HT-29 (cell line): ENCODE results near the gene ATP5PF. TPM values are rescaled to one million over a fixed set of nuclear protein-coding genes. Genes with fewer than 3 reads are reported as not detected.
"Not testable (repeated sequence)": the region's sequence is repeated elsewhere in the genome, so short reads cannot be mapped to it uniquely, and the experiment has no call there.

ENCODE experiments used
- DNase-seq: peaks from one replicate; pipeline ENCODE4 v3.0.0-alpha.2; 2015; ENCODE audit warnings: low spot score
- total RNA-seq: library from RNA; depleted of rRNA; stranded (reverse); fragments of >200 nt; shearing (Covaris generic); gene quantifications from 2 replicates; pipeline ENCODE4 v1.2.3, GENCODE V29; 2014; rRNA removed

ATP5PF gene, protein sequence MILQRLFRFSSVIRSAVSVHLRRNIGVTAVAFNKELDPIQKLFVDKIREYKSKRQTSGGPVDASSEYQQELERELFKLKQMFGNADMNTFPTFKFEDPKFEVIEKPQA
- total RNA-seq = 34.5 and 46.0 TPM in 2 replicates

DNA sequence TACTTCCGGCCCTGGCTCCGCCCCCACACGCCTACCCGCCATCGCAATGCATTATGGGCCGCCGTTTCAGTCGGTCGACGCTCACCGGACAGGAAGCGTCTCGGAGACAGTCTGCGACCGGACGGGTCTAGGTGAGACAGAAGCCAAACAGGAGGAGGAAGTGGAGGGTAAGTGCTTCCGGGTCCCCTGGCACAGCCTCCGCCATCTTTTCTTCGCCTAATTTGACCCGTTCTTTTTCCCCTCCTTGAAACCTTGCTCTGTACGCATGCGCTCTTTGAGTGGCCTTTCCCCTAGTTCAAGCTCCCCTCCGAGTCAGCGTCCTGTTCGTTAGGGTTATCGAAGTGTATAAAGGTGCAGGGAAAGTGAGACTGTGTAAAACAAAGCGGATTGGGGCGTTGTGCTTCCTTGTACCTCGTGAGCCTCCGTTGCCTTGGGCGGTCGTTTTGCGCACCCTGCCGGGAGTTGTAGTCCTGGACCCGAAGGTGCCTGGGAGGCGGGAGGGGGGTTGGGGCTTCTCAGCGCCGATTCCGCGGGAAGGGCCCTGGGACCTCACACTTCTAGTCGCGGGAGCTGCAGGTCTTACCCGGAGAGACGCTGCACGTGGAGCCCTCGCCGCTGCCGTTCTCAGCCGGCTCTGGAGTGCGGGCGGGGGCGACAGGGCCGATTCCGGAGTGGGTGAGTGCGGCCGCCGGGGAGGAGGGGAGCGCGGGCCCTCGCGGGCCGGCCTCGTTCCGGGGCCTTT is at the start of gene ATP5PF, which contains the start of gene GABPA:
Gene ATP5PF, minus strand, starts transcription at position 1 of the 742 bp plus-strand sequence. CDS start 5,110 bp downstream, outside the sequence.
Gene GABPA, plus strand, starts transcription at position 69 of the 742 bp plus-strand sequence. CDS start 6,627 bp downstream, outside the sequence.
- DNase-seq = peak; percentile 93

DNA sequence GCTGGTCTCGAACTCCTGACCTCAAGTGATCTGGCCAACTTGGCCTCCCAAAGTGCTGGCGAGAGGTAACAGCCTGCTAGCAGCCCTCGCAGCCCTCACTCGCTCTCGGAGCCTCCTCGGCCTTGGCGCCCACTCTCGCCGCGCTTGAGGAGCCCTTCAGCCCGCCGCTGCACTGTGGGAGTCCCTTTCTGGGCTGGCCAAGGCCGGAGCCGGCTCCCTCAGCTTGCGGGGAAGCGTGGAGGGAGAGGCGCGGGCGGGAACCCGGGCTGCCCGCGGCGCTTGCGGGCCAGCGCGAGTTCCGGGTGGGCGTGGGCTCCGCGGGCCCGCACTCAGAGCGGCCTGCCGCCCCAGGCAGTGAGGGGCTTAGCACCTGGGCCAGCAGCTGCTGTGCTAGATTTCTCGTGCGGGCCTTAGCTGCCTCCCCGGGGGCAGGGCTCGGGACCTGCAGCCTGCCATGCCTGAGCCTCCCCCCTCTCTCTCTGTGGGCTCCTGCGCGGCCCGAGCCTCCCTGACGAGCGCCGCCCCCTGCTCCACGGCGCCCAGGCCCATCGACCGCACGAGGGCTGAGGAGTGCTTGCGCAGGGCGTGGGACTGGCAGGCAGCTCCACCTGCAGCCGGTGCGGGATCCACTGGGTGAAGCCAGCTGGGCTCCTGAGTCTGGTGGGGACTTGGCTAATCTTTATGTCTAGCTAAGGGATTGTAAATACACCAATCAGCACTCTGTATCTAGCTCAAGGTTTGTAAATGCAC is 43.6 kb upstream of the ATP5PF start:
- DNase-seq = not testable (repeated sequence)

DNA sequence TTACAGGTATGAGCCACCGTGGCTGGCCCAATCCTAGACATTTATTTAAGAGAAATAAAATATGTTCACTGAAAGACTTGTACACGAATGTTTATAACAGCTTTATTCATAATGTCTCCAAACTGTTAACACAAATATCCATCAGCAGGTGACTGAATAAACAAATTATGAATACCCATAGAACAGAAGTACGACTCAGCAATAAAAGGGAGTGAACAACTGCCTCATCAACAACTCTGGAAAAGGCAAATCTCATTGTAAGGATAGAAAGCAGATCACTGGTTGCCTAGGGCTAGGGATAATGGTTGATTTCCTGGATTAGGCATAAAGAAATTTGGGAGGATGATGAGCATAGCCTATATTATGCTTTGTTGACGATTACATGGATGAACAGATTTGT is 41.7 kb upstream of the ATP5PF start:
- no peak for DNase-seq

DNA sequence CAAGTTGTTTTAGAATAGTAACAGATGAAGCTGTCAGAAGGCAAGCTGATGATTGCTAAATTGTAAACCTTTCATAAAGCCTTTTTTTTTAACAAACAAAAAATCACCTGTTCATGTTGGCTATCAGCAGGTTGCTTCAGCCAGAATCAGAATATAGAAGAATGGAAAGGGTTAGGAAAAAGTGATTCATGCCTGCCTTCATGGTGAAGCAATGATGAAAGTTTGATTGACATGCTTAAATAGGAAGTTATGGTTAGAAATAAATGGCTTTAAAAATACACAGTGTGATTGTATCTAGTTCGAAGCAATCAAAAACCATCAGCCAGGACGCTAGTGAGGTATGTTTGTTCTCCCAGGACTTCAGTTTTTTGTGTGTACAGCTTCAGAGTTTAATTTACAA is 38.0 kb upstream of the ATP5PF start:
- no peak for DNase-seq

DNA sequence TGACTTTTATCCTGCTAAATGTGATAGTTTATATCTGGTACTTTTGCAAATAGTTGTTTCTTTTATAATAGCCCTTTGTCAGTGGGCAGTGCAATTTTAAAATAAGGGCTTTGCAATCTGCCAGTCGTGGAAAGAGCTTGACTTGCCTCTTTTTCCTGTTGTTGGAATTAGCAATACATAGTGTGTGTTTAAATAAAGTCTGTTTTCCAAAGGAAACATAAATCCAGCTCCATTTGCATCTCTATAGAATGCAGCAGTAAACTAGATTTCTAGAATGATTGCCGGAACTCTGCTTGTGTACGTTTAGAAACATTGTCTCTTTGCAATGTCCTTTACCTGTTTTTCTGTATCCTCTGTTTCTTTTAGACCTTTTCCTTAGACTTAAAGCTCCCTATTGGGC is 33.2 kb upstream of the ATP5PF start:
- DNase-seq = no peak

DNA sequence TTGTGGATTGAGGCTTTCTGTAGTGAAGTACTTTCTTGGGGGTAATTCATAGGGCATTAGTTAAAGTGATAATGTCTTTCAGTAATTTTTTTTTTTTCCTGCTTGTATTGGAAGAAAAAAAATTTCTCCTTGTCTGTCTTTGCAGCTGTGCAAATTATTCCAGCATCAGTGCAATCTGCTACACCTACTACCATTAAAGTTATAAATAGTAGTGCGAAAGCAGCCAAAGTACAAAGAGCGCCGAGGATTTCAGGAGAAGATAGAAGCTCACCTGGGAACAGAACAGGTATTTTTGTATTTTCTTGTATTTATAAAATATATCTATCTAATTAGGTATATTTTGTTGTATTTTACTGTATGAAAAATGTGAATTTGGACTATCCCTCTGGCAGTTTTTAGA is 29.4 kb upstream of the ATP5PF start:
- DNase-seq = no peak

DNA sequence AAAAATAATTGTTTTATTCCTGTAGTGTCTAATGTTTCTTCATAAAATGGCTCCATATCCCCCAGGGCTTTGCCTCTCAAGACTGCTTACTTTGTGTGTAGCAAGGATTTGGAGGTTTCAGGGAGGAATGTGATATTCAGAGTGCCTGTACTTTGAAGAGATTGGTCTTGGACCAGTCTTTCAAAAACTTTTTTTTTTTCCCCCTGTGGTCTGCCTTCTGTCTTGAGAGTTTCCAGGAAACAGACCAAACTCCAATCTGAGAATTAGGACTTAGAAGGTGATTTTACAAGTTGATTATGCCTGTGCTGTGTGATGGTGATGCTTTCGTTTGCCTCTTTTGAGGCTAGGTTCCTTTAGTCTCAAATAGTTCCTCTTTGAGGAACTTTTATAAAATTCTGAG is 26.0 kb upstream of the ATP5PF start:
- no peak for DNase-seq

DNA sequence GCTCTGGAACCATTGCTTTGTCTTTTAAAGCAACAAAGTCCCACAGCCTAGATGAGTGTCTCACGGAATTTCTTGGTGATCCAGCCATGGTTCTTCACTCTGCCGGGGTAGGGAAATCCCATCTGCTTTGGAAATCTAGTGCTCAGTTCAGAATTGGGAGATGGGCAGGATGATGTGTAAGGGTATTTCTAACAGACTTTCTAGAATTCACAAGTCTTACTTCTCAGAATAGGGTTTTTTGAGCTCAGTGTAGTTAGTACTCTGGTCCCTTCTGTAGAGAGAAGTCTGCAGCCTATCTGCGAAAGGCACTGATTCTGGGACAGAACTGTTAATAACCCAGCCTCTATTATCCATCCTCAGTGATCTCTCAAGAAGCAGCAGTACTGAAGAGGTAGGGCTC is 25.4 kb upstream of the ATP5PF start:
- DNase-seq = no peak

DNA sequence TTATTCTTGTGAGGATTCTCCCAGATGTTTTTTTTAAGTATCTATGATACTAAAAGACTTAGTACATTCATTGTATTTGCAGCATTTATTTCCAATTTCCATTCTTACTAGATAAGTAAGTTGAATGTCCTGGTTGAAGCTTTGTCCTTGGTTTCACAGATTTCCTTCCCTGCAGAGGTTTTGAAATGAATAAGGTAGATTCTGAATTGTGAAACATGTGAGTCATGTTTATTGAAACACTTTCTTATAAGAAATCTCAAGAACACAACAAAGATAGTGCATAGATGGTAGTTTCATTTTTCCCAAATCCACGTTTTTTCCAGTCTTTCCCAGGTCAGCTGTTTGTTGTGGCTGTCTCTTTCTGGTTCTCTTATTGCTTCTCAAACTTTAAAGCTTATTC is 24.9 kb upstream of the ATP5PF start:
- DNase-seq = no peak

DNA sequence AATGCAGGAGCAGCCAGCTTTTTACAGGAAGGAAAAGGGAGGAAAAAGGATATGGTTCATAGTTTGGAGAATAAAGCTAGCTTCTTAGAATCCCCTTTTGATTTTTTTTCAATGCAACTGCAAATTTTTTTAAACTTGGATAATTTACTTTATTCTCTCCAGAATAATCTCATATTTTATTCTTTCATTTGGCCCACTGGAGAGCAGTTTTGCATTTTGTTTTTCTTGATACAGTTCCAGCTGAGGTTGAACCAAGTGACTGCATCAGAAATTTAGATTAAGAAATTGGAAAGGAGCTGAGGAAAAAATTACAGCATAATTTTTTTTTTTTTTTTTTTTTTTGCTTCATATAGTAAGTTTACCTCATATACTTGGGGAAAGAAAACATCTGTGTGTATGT is 22.8 kb upstream of the ATP5PF start:
- no peak for DNase-seq

DNA sequence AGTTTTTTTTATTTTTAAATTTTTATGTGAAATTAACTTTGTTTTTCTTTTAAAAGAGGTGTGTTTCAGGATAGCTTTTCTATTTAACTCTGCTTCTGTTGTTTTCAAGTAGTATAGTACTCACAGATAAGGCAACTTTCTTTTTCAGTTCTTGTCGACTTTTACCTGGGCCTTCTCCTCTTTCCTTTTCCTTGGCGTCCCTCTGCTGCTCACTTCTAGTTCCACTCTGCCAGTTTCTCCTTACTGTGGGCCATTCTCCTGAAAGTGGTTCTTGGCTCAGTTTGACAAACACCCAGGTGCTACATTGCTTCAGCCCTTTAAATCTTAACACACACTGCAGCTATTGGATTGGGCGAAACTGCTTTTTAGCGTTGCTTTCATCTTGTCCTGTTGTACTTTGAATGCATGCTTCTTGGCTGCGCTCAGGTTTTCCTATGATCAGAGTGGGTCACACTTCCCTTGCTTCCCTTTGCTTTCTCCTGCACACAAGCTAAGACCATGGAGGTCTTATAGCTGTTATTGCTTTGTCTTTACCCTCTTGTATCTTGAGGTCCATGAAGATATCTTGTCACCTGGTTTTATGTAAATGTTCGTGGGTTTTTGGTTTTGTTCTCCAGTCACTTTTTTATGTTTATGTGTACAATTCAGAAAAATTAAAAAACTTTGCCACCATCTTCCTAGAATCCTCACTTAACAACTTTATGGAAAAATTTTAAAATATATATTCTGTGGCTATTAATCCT is 21.7 kb upstream of the ATP5PF start:
- no peak for DNase-seq

DNA sequence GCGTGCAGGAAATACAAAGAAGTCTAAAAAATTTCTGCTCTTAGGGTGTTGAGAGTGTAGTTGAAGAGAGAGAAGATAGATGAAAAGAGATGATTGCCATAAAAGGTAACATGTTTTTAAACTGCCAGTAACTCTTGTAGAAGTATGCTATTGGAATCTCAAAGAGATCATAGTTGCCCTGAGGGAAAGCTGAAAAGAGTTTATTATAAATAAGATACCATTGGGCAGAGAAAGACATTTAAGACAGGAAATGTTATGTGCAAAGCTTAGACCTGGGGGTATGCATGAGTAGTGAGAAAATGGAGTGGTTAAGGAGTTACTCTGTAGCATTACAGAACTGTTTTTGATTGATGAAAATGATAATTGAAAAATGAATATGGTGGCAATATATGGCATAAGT is 17.7 kb upstream of the ATP5PF start:
- no peak for DNase-seq

DNA sequence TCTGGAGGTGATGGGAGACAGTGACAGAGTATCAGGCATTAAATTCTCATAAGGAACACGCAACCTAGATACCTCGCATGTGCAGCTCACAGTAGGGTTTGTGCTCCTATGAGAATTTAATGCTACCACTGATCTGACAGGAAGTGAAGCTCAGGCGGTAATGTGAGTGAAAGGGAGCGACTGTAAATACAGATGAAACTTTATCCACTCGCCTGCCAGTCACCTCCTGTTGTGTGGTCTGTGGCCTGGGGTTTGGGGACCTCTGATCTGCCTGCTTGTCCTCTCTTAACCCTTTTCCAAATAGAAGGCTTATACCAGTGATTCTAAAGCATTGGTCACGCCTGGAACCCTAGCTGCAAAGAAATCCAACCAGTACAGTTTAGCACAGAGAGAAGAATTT is 15.4 kb upstream of the ATP5PF start:
- DNase-seq = no peak

DNA sequence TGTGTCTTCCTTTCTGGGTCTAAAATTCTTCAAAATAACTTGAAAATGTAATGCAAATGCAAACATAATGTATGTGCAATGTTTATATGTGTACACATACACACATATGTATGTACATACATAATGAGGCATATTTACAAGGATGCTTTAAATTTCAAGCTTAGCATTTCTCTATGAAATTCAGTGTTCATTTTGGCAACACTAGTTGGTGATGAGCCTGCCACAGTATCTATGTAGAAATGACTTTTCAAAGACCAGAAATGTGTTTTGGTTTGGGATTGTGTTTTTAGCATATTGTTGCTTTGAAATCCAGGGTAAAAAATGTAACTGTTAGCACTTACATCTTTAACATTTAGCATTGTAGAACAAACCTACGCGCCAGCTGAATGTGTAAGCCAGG is 10.2 kb upstream of the ATP5PF start:
- no peak for DNase-seq

DNA sequence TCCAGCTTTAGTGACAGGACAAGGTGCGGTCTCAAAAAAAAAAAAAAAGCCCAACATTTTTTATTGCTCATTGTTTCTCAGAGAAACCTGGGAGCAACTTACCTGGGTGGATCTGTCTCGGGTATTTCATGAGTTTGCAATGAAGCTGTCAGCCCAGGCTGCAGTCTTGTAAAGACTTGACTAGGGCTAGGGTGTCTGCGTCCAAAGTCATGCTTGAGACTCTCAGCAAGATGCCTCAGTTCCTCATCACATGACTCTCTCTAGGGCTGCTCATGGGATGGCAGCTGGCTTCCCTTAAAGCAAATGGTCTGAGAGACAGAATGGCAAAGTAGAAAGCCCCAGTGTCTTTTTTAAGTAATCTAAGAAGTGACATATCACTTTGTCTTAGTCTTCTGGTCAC is 8.2 kb upstream of the ATP5PF start:
- DNase-seq = no peak

DNA sequence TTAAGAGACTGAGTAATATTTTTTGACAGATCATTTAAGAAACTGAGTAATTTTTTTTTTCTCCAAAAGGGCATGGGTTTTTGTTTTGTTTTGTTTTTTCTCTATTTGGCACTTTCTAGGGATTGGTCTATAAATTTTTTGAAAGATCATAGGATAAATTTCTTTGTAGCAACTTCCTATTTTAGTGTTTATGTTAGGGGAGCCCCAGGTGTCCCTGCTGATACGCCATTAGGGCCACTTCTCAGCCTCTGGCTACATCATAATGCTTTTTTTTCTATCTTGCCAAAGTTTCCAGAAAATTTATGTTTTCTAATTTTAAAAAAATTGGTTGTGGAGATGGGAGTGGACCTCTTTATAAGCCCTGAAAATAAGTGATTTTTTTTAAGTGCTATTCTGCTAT is 2.7 kb upstream of the ATP5PF start:
- no peak for DNase-seq

DNA sequence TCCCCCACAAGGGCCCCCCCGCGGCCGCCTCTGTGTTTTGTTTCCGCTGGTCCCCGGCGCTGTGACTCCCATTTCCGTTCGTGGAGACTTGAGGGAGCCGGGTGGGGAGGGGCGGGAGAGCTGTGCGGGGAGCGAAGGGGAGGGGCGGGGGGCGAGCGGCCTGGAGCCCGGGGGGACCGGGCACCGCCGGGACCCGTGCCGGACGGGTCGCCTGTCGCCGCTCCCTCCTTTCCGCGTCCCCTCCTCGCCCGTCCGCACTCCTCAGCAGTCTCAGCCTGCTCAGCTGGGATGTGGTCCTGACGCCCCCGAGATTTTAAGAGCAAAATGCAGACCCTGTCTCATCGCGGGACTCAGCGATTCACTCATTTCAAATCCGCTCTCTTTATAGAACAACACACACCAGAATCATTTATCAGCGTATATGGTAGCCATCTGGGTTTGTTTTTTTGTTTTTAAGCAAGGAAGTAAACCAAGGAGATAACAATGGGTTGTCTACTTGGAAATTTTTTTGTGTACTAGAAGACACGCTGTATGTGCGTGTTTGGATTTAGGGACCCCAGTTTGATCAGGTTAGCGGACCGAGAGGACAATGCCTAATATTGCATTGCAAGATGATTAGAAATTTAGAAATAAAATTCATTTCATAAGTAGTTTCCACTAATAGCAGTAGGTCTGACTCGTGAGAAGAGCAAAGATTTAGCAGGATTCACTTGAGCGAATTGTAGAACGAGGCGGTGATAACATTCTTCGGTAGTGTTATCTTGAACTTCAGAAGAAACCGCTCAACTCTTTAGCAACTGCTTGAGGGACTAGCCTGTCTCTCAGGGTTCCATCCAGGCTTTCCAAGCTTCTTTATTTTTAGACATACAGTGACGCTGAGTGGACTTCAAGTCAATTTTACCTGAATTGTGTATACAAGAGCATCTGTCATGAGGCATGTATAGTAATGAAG is 1.2 kb upstream of the ATP5PF start:
- peak; percentile 62 for DNase-seq

DNA sequence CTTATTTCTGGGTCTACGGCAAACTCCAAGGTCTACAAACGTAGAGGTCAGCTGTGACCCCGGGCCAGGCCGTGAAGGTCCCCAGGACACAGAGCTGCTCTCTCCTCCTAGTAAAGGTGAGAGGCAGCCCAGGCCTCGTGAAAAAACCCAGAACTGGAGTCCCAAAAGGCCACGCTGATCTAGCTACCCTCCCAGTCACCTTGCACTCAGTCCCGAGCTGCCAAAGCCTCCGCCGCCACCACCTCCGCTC is 125 bp downstream of the ATP5PF start:
- DNase-seq = no peak

DNA sequence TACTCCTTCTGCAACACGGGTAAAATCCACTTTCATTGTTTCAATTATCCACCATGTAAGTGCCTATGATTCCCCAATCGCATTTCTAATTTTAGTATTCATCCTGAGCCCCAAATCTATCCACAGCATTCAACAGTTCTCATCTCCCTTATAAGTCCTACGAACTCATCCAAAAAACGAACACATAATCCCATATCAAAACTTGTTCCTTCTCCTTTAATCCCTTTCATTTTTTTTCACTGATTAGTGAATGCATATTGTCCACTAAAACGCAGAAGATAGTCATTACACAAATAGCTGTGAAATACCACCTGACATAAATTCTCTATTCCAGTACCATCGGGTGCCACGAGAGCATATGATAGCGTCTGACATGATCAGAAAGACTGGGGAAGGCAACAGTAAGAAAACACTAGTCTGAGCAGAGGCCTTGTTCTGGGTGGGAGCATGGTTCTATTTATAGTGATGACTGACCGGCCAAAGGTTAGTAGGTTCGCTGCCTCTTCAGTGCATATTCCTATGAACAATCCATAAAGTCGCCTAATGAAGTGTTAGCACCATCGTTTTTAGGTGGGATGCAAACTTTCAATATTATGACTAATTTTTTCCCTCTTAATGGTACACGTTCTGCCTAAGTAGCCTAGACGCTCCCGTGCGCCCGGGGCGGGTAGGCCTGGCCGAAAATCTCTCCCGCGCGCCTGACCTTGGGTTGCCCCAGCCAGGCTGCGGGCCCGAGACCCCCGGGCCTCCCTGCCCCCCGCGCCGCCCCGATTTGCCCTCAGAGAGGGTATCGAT is 648 bp downstream of the ATP5PF start:
- DNase-seq = peak; percentile 26

DNA sequence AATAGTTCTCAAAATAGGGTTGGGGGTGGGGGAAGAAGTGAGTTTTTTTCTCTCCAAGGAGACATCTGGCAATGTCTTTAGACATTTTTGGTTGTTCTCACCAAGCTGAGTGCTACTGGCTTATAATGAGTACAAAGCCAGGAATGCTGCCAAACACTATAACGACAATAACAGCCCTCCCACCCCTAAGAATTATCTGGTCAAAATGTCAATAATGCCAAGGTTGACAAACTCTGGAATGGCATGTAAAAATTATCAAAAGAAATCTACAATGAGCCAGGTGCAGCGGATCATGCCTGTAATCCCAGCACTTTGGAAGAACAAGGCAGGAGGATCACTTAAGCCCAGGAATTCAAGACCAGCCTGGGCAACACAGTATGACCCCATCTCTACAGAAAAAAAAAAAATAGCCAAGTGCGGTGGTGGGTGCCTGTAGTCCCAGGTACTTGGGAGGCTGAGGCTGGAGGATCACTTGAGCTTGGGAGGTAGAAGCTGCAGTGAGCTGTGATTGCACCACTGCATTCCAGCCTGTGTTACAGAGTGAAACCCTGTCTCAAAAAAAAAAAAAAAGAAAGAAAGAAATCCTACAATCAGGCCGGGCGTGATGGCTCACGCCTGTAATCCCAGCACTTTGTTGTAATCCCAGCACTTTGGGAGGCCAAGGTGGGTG is 2.5 kb downstream of the ATP5PF start:
- DNase-seq = no peak
